Neuronal stem cell (in vitro differentiated cells): Measurements from ENCODE around the gene SELPLG.

Experiments
- DNase-seq: peaks from one replicate; pipeline ENCODE4 v3.0.0-alpha.2; 2013; ENCODE audit warnings: low spot score
- H2AFZ ChIP-seq: one replicate; pipeline ENCODE4 v1.6.1; 2013; ENCODE audit warnings: mild to moderate bottlenecking, low read length, inconsistent platforms
- H2AK5ac ChIP-seq: 2 replicates; pipeline ENCODE4 v1.6.1; 2013; ENCODE audit warnings: low read depth, mild to moderate bottlenecking, inconsistent platforms, low read length, moderate library complexity, mixed read lengths
- H2BK120ac ChIP-seq: 2 replicates; pipeline ENCODE4 v1.6.1; 2013; ENCODE audit warnings: low read depth, mild to moderate bottlenecking, inconsistent platforms, low read length, moderate library complexity, mixed read lengths
- H2BK12ac ChIP-seq: one replicate; pipeline ENCODE4 v1.6.1; 2013; ENCODE audit warnings: low read length, inconsistent platforms
- H2BK15ac ChIP-seq: 2 replicates; pipeline ENCODE4 v1.6.1; 2013; ENCODE audit warnings: mild to moderate bottlenecking, low read length, inconsistent platforms, mixed read lengths
- H2BK5ac ChIP-seq: one replicate; pipeline ENCODE4 v1.6.1; 2013; ENCODE audit warnings: inconsistent platforms, mild to moderate bottlenecking, low read length, moderate library complexity
- H3K14ac ChIP-seq: one replicate; pipeline ENCODE4 v1.6.1; 2013; ENCODE audit warnings: low read length, inconsistent platforms
- H3K18ac ChIP-seq: 2 replicates; pipeline ENCODE4 v1.6.1; 2013; ENCODE audit warnings: low read length, inconsistent platforms
- H3K23ac ChIP-seq: 2 replicates; pipeline ENCODE4 v1.6.1; 2013; ENCODE audit warnings: low read depth, mild to moderate bottlenecking, mixed read lengths, low read length, inconsistent platforms; ENCODE audit not compliant: poor library complexity
- H3K27ac ChIP-seq: replicated peaks from 3 replicates; pipeline ENCODE4 v1.5.1; 2013; ENCODE audit warnings: low read length, inconsistent platforms
- H3K27me3 ChIP-seq, 3 experiments: 2 replicates each; pipeline ENCODE4 v1.6.1; 2013; ENCODE audit warnings: low read length in 3 of 3, mild to moderate bottlenecking in 2 of 3, inconsistent platforms in 1 of 3, low read depth in 1 of 3, mixed read lengths in 1 of 3, moderate library complexity in 1 of 3; ENCODE audit not compliant: control insufficient read depth in 3 of 3, insufficient read depth in 3 of 3
- H3K36me3 ChIP-seq, 2 donors: replicated peaks in 1 of 2; 2 replicates each; pipeline ENCODE4 v1.6.1; 2013; ENCODE audit warnings: low read length in 2 of 2; ENCODE audit not compliant: control insufficient read depth in 2 of 2, insufficient read depth in 2 of 2
- H3K4ac ChIP-seq: 2 replicates; pipeline ENCODE4 v1.6.1; 2013; ENCODE audit warnings: inconsistent platforms, mild to moderate bottlenecking, low read length, moderate library complexity
- H3K4me1 ChIP-seq, 2 donors: 1 replicate in 1 of 2; 2 replicates in 1 of 2; pipeline ENCODE4 v1.6.1; 2013; ENCODE audit warnings: low read length in 2 of 2, low read depth in 1 of 2; ENCODE audit not compliant: control insufficient read depth in 2 of 2, insufficient read depth in 1 of 2
- H3K4me2 ChIP-seq: one replicate; pipeline ENCODE4 v1.6.1; 2013; ENCODE audit warnings: mild to moderate bottlenecking, low read length, inconsistent platforms; ENCODE audit not compliant: insufficient read depth, poor library complexity, severe bottlenecking
- H3K4me3 ChIP-seq, 2 donors: 2 replicates each; pipeline ENCODE4 v1.5.1; 2013; ENCODE audit warnings: low read length in 2 of 2, mild to moderate bottlenecking in 2 of 2, inconsistent platforms in 1 of 2, moderate library complexity in 1 of 2
- H3K79me1 ChIP-seq: one replicate; pipeline ENCODE4 v1.6.1; 2013; ENCODE audit warnings: low read depth, mild to moderate bottlenecking, inconsistent platforms, low read length, moderate library complexity
- H3K9ac ChIP-seq: one replicate; pipeline ENCODE4 v1.6.1; 2013; ENCODE audit warnings: mild to moderate bottlenecking, low read depth, low read length, inconsistent platforms; ENCODE audit not compliant: poor library complexity
- H3K9me3 ChIP-seq, 2 donors: replicated peaks in 1 of 2; 2 replicates each; pipeline versions ENCODE3 to v1.6.1; 2013; ENCODE audit warnings: low read length in 2 of 2, mild to moderate bottlenecking in 2 of 2, inconsistent platforms in 1 of 2, low read depth in 1 of 2, mixed read lengths in 1 of 2, moderate library complexity in 1 of 2; ENCODE audit not compliant: control insufficient read depth in 2 of 2, insufficient read depth in 1 of 2
- H4K8ac ChIP-seq: one replicate; pipeline ENCODE4 v1.6.1; 2013; ENCODE audit warnings: low read depth, mild to moderate bottlenecking, inconsistent platforms, low read length, moderate library complexity
- H4K91ac ChIP-seq: one replicate; pipeline ENCODE4 v1.6.1; 2013; ENCODE audit warnings: low read length, low read depth, mild to moderate bottlenecking, inconsistent platforms; ENCODE audit not compliant: poor library complexity
- WGBS, 2 donors: extraction: QIAGEN DNeasy Blood & Tissue Kit; methylation state at CpG; one replicate each; pipeline ENCODE4 v1.1.7; 2013; ENCODE audit warnings: missing lambda C conversion rate in 2 of 2, mixed read lengths in 1 of 2; ENCODE audit not compliant: insufficient read length in 2 of 2, insufficient replicate concordance in 1 of 2; ENCODE audit errors: extremely low coverage in 2 of 2; 5-methylcytosine and 5-hydroxymethylcytosine counted together

The SELPLG gene

GRCh38 chr12:108594960-108595710 is 38.6 kb downstream of the SELPLG start:
- no peaks in the 10 kb centered on the region for H3K36me3 ChIP-seq
- no peaks in the 10 kb centered on the region for H3K79me1 ChIP-seq
- H3K4ac ChIP-seq, result no peak overlapping the region
- H3K18ac ChIP-seq, result no peak overlapping the region
- no peak overlapping the region for H3K27ac ChIP-seq
- H3K9ac ChIP-seq, result no peak overlapping the region
- no peak overlapping the region for H3K23ac ChIP-seq
- H3K9me3 ChIP-seq, result no peaks in the 10 kb centered on the region
- H2AFZ ChIP-seq, result no peak overlapping the region
- DNase-seq, result no peak
- H3K14ac ChIP-seq, result no peak overlapping the region
- no peak overlapping the region for H2BK5ac ChIP-seq
- no peak overlapping the region for H4K8ac ChIP-seq
- H2BK12ac ChIP-seq, result no peak overlapping the region
- no peak overlapping the region for H2AK5ac ChIP-seq
- H2BK120ac ChIP-seq, result no peak overlapping the region
- peak overlapping the region in 1 of 2 donors; percentile 24 for H3K4me3 ChIP-seq
- no peak overlapping the region for H3K4me2 ChIP-seq
- no peak overlapping the region for H4K91ac ChIP-seq
- no peaks in the 10 kb centered on the region for H3K27me3 ChIP-seq
- 100% methylated on average over 2 to 4 of the region's 7 CpGs for WGBS, 2 donors
- peaks cover 12 to 13% of the 10 kb centered on the region in 2 donors for H3K4me1 ChIP-seq
- no peak overlapping the region for H2BK15ac ChIP-seq

- H3K27ac ChIP-seq, result no peak overlapping the region
- no CpG with 5 or more reads among the region's 10 CpGs for WGBS, 2 donors
Observed at GRCh38 chr12:108594323-108594903, 39.3 kb downstream of the SELPLG start.

GRCh38 chr12:108592033-108592909 is 41.4 kb downstream of the SELPLG start:
- Histone ChIP-seq H4K91ac (no peak overlapping the region), H2AFZ (no peak overlapping the region), H2BK5ac (peak overlapping the region; percentile 31), H3K4ac (no peak overlapping the region), H3K18ac (no peak overlapping the region), H3K9me3 (no peaks in the 10 kb centered on the region), H3K4me2 (no peak overlapping the region), H3K27me3 (peaks cover 0 to 6% (median 0%) of the 10 kb centered on the region in 3 experiments), H3K14ac (peak overlapping the region; percentile 32), H3K79me1 (no peaks in the 10 kb centered on the region), H4K8ac (no peak overlapping the region), H2BK120ac (no peak overlapping the region), H2AK5ac (peak overlapping the region; percentile 44), H2BK12ac (no peak overlapping the region), H3K23ac (no peak overlapping the region), H3K27ac (no peak overlapping the region), H2BK15ac (peak overlapping the region; percentile 13), H3K4me3 (no peak overlapping the region), H3K4me1 (peaks cover 16 to 18% of the 10 kb centered on the region in 2 donors), H3K9ac (no peak overlapping the region), H3K36me3 (no peaks in the 10 kb centered on the region)
- WGBS, 2 donors, result no CpG with 5 or more reads among the region's 25 CpGs
- no peak for DNase-seq

More at GRCh38 chr12:108594323-108594903, 39.3 kb downstream of the SELPLG start:
- no peak overlapping the region for H3K14ac ChIP-seq
- no peaks in the 10 kb centered on the region for H3K9me3 ChIP-seq
- no peak overlapping the region for H3K4ac ChIP-seq
- no peak overlapping the region for H2BK15ac ChIP-seq
- peak overlapping the region; percentile 36 for H2AK5ac ChIP-seq
- no peak overlapping the region for H3K9ac ChIP-seq
- no peak overlapping the region for H3K4me2 ChIP-seq
- H3K23ac ChIP-seq, result no peak overlapping the region
- no peak overlapping the region for H2BK12ac ChIP-seq
- no peak overlapping the region for H2BK5ac ChIP-seq
- H2BK120ac ChIP-seq, result no peak overlapping the region
- H3K27me3 ChIP-seq, result no peaks in the 10 kb centered on the region
- H3K4me3 ChIP-seq, result no peak overlapping the region
- H4K91ac ChIP-seq, result no peak overlapping the region
- H2AFZ ChIP-seq, result no peak overlapping the region
- H3K18ac ChIP-seq, result no peak overlapping the region
- peaks cover 13 to 17% of the 10 kb centered on the region in 2 donors for H3K4me1 ChIP-seq
- DNase-seq, result no peak
- no peaks in the 10 kb centered on the region for H3K36me3 ChIP-seq
- no peaks in the 10 kb centered on the region for H3K79me1 ChIP-seq
- H4K8ac ChIP-seq, result no peak overlapping the region
